Thyroid gland (tissue), 4 donors: ENCODE measurements around the gene KCTD10. TPM values are rescaled to one million over a fixed set of nuclear protein-coding genes. Genes with fewer than 3 reads are reported as not detected.

Experiments used
- DNase-seq, 2 donors: peaks; one replicate each; pipeline ENCODE4 v3.0.0-alpha.2; 2019
- H3K27ac ChIP-seq, 3 donors: fragments of 200-600 bp; sonication (generic); 1 replicate in 2 of 3; 2 replicates in 1 of 3; pipeline ENCODE4 v1.5.1; 2016 to 2019; ENCODE audit warnings: mild to moderate bottlenecking in 1 of 3, moderate library complexity in 1 of 3
- H3K27me3 ChIP-seq: fragments of 200-600 bp; sonication (generic); one replicate; pipeline ENCODE4 v1.5.1; 2019
- H3K36me3 ChIP-seq, 2 donors: fragments of 200-600 bp; sonication (generic); one replicate each; pipeline ENCODE4 v1.5.1; 2016 to 2019
- H3K4me1 ChIP-seq, 2 donors: fragments of 200-600 bp; sonication (generic); one replicate each; pipeline ENCODE4 v1.5.1; 2017 to 2019
- H3K4me3 ChIP-seq, 3 donors: fragments of 200-600 bp; sonication (generic); replicated peaks in 1 of 3; 1 replicate in 2 of 3; 2 replicates in 1 of 3; pipeline ENCODE4 v1.5.1; 2016; ENCODE audit warnings: mild to moderate bottlenecking in 1 of 3
- H3K9me3 ChIP-seq: fragments of 200-600 bp; sonication (generic); one replicate; pipeline ENCODE4 v1.5.1; 2017
- CTCF ChIP-seq, 6 experiments: fragments of 200-600 bp in 3 of 6; fragments of 450-650 bp in 3 of 6; sonication (generic) in 3 of 6; IDR thresholded peaks; one replicate each; pipeline ENCODE4 v1.5.1; 2016 to 2019; ENCODE audit warnings: antibody characterized with exemption in 6 of 6, mild to moderate bottlenecking in 2 of 6, inconsistent platforms in 1 of 6, moderate library complexity in 1 of 6
- POLR2A ChIP-seq, 2 donors: fragments of 450-650 bp; IDR thresholded peaks; one replicate each; pipeline ENCODE4 v1.6.1; 2017; ENCODE audit warnings: antibody characterized with exemption in 2 of 2, mild to moderate bottlenecking in 2 of 2, moderate library complexity in 1 of 2
- WGBS, 2 donors: methylation state at CpG; one replicate each; pipeline ENCODE4 v1.1.5; 2017; 5-methylcytosine and 5-hydroxymethylcytosine counted together
- intact Hi-C: fragments of 100-400 bp; cut with DNase I; formaldehyde crosslinking; loops from one replicate; pipeline ENCODE4 v1.15.1; 2023
- total RNA-seq, 4 donors: library from RNA; depleted of rRNA; stranded (reverse); fragments of >200 nt; gene quantifications; one replicate each; pipeline ENCODE4 v1.2.3, GENCODE V29; 2016

Gene KCTD10
- total RNA-seq, 4 donors from 2014 or later: 70.3 to 149 (median 85.4) TPM

GRCh38 chr12:109439181-109439580 is 37.9 kb downstream of the KCTD10 start:
- peak in 1 of 2 donors; percentile 29 for DNase-seq
- no peaks in the 10 kb centered on the region for H3K36me3 ChIP-seq
- 70 to 72% methylated on average over 6 of the region's 6 CpGs for WGBS, 2 donors
- TF ChIP-seq CTCF (IDR thresholded peaks at IDR 0.05): no peak
- TF ChIP-seq POLR2A (IDR thresholded peaks at IDR 0.05): no peak
- intact Hi-C loops: no loop called here
- no peaks in the 10 kb centered on the region for H3K9me3 ChIP-seq
- no peaks in the 10 kb centered on the region for H3K27me3 ChIP-seq
- peaks cover 45 to 60% of the 10 kb centered on the region in 2 donors for H3K4me1 ChIP-seq
- no peak overlapping the region for H3K4me3 ChIP-seq
- peak overlapping the region; percentile 38 to 62 (median 44) for H3K27ac ChIP-seq

- H3K4me1 ChIP-seq: peaks cover 52 to 70% of the 10 kb centered on the region in 2 donors
- peak overlapping the region; percentile 87 to 93 (median 91) for H3K27ac ChIP-seq
Measured at GRCh38 chr12:109436188-109436560, 40.9 kb downstream of the KCTD10 start.

GRCh38 chr12:109435428-109436187 is 41.5 kb downstream of the KCTD10 start:
- peaks cover 52 to 67% of the 10 kb centered on the region in 2 donors for H3K4me1 ChIP-seq
- no peak for TF ChIP-seq CTCF (IDR thresholded peaks at IDR 0.05)
- TF ChIP-seq POLR2A (IDR thresholded peaks at IDR 0.05): peak in 1 of 2 donors; percentile 57
- 54 to 55% methylated on average over 15 to 17 of the region's 17 CpGs for WGBS, 2 donors
- H3K4me3 ChIP-seq: no peak overlapping the region
- H3K27me3 ChIP-seq: no peaks in the 10 kb centered on the region
- peak; percentile 77 to 79 for DNase-seq
- intact Hi-C loops: no loop called here
- peak overlapping the region; percentile 87 to 93 (median 91) for H3K27ac ChIP-seq
- H3K36me3 ChIP-seq: no peaks in the 10 kb centered on the region
- H3K9me3 ChIP-seq: no peaks in the 10 kb centered on the region

More at GRCh38 chr12:109436188-109436560, 40.9 kb downstream of the KCTD10 start:
- DNase-seq: no peak
- Histone ChIP-seq H3K9me3 (no peaks in the 10 kb centered on the region), H3K4me3 (no peak overlapping the region), H3K36me3 (no peaks in the 10 kb centered on the region), H3K27me3 (no peaks in the 10 kb centered on the region)
- TF ChIP-seq POLR2A (IDR thresholded peaks at IDR 0.05): no peak
- no peak for TF ChIP-seq CTCF (IDR thresholded peaks at IDR 0.05)
- WGBS, 2 donors: 70 to 75% methylated on average over 7 of the region's 7 CpGs
- intact Hi-C loops: no loop called here

GRCh38 chr12:109434582-109434981 is 42.5 kb downstream of the KCTD10 start:
- intact Hi-C loops: loop anchor here (5.0 kb wide), 1 partner anchor 43 kb away; the partner anchor contains the start of genes KCTD10 and UBE3B

More at GRCh38 chr12:109434582-109434981, 42.5 kb downstream of the KCTD10 start:
- Histone ChIP-seq H3K4me1 (peaks cover 45 to 59% of the 10 kb centered on the region in 2 donors), H3K27ac (peak overlapping the region; percentile 87 to 93 (median 91)), H3K4me3 (no peak overlapping the region), H3K27me3 (no peaks in the 10 kb centered on the region), H3K9me3 (no peaks in the 10 kb centered on the region), H3K36me3 (no peaks in the 10 kb centered on the region)
- DNase-seq: peak; percentile 67 to 80
- WGBS, 2 donors: 45 to 48% methylated on average over 7 of the region's 7 CpGs
- TF ChIP-seq CTCF (IDR thresholded peaks at IDR 0.05) (no peak), POLR2A (IDR thresholded peaks at IDR 0.05) (peak in 1 of 2 donors; percentile 47)
